ENCODE data around the gene PHLPP2.
"Not testable (repeated sequence)": the region's sequence is repeated elsewhere in the genome, so short reads cannot be mapped to it uniquely, and the experiment has no call there.

Gene PHLPP2

DNA sequence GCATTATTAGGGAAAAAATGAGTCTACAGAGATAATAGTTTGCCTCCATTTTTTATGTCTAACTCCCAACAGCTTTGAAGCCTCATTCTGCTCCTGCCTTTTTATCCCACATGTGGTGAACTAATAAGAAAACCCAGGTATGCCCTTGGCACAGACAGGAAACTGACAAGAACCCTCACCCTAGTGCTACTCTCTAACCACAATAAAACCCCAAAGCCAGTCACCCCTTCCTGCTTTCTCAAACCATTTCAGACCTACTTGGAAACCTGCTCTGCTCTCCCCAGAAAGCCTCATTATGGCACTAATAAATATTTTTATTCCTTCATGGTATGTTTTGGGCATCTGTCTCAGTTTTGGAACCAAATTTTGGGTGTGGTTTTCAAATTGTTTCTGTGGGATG, 102.4 kb downstream of the PHLPP2 start:
- no peak for DNase-seq

DNA sequence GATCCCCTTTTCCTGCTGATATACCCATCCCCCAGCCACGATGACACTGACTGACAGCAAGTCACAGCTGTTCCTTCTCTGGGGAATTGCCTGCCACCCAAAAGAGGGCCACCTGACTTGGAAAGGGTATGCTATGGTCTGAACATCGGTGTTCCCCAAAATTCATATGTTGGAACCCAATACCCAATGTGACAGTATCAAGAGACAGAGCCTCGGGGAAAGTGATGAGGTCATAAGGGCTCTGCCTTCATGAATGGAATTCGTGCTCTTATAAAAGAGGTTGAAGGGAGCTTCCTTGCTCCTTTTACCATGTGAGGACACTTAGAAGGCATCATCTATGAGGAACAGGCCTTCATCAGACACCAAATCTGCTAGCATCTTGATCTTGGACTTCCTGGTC, 106.1 kb downstream of the PHLPP2 start:
- DNase-seq = no peak

DNA sequence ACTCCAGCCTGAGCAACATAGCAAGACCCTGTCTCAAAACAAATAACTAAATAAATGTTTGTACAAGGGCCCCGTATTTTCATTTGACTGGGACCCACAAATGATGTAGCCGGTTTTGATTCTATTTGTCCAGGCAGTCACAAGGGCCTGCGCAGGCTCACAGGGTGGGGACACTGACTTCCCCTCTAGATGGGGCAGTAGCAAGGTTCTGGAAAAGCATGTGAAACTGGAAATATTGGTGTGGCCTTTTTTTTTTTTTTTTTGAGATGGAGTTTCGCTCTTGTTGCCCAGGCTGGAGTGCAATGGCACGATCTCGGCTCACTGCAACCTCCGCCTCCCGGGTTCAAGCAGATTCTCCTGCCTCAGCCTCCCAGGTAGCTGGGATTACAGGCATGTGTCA, 109.5 kb downstream of the PHLPP2 start:
- DNase-seq = not testable (repeated sequence)

DNA sequence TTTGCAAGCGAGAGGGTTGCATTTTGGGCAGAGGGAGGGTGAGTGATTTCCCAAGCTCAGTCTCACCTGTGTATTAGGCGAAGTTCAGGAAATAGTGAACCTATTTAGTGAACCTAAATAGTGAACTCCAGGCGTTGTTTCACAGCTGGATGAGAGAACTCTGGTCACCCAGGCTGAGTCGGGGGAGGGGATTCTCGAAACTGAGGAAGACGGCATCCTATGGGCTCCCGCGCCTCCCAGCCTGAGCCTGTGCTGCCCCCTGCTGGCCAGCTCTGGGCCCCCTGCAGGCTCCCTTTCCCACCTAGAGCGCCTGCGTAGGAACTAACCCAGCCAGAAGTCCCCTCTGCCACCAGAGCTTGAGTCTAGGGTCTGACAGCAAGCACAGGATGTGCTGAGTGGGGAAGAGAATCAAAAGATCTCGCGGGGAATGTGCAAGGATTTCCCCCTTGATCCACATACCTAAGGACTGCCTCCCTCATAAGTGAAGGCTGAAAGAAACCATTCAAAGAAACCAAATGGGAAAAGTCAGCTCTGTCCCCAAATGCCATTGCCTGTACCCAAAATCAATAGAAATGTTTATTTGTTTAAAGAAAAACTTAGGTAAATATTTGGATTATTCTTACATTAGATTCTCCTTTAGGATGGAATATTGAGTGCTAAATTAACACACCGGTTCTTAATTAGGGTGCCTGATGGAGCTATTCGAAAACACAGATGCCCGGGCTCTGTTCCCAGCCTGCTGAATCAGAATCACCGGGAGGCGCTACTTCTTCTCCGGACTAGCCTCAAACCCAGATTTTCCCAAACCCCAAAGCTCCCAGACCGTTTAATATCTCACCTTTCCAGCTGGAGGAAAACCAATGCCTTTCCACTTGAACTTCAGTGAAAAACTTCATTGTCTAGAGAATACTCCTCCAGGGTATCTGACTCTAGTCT, 113.3 kb downstream of the PHLPP2 start:
- DNase-seq = peak; percentile 55 to 78 (median 71)

DNA sequence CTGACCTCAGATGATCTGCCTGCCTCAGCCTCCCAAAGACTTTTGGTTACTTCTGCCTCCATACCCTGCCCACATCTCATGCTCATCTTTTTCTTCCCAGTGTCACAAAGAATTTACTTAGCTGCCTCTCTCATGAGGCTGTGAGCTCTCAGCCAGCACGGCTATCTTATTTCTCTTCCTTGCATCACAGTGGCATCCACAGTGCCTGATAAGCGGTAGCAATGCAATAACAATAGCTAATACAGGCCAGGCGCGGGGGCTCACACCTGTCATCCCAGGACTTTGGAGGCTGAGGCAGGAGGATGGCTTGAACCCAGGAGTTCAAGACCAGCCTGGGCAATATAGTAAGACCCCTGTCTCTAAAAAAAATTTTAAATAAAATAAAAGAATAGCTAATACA, 114.1 kb downstream of the PHLPP2 start:
- no peak for DNase-seq

DNA sequence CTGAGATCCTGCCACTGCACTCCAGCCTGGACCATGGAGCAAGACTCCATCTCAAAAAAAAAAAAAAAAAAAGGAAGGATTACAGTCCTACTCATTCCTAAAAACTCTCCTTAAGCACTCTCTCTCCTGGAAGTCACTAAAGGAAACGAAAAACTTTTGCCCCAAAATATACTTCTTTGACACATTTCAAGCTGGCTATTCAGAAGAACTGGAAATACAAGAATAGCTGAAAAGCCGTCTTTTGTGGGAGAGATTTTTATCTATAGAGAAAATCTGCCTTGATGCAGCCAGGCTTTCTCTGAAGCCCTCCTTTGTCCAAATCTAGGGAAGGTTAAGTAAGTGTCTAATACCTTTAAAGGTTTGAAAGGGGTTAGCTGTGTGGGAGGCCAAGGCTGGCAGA, 115.4 kb downstream of the PHLPP2 start:
- no peak for DNase-seq

DNA sequence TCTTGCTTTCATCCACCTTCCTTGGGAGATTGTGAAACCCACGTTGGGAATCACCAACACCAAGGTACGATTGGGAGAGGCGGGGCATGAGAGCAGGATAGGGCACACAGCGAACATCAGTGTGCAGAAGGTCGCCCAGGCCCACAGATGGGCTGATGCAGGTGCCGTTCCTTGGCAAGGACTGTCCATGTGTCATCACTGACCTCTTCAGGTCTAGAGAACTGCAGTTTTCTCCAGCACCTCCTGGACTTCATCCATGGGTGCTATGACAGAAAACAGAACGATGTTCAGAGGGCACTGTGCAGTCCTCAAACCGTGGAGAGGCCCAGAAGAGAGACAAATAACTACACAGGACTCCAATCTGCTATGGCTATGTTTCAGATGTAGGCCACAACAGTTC, 123.7 kb downstream of the PHLPP2 start:
- DNase-seq = no peak

DNA sequence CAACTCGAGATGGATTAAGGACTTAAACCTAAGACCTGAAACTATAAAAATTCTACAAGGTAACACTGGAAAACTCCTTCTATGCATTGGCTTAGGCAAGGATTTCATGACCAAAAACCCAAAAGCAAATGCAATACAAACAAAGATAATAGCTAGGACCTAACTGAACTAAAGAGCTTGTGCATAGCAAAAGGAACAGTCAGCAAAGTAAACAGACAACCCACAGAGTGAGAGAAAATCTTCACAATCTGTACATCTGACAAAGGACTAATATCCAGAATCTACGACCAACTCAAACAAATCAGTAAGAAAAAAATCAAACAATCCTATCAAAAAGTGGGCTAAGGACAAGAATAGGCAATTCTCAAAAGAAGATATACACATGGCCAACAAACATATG, 126.1 kb downstream of the PHLPP2 start:
- not testable (repeated sequence) for DNase-seq

DNA sequence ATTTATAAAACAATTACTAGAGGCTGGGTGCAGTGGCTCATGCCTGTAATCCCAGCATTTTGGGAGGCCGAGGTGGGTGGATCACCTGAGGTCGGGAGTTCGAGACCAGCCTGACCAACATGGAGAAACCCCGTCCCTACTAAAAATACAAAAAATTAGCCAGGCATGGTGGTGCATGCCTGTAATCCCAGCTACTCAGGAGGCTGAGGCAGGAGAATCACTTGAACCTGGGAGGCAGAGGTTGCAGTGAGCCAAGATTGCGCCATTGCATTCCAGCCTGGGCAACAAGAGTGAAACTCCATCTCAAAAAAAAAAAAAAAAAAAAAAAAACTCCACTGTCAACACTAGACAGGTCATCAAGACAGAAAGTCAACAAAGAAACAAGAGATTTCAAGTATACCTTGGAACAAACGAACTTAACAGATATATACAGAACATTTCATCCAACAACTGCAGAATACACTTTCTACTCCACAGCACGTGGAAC, 129.1 kb downstream of the PHLPP2 start:
- not testable (repeated sequence) for DNase-seq

Data from activated naive CD4-positive, alpha-beta T cell (primary cell).